ENCODE results near the gene VWA7.

The VWA7 gene

GRCh38 chr6:31758281-31758680, 18.8 kb downstream of the VWA7 start:
- DNase-seq (ENCODE audit: low read depth in 3 of 3, low spot score in 1 of 3): no peak

- DNase-seq (ENCODE audit: low read depth in 3 of 3, low spot score in 1 of 3): no peak
Measured at GRCh38 chr6:31752739-31753319, 24.3 kb downstream of the VWA7 start.

GRCh38 chr6:31750411-31751022, 26.6 kb downstream of the VWA7 start:
- DNase-seq (ENCODE audit: low read depth in 3 of 3, low spot score in 1 of 3): no peak

- DNase-seq (ENCODE audit: low read depth in 3 of 3, low spot score in 1 of 3): no peak
Measured at GRCh38 chr6:31749301-31750036, 27.7 kb downstream of the VWA7 start.

- no peak for DNase-seq (ENCODE audit: low read depth in 3 of 3, low spot score in 1 of 3)
Measured at GRCh38 chr6:31744422-31744821, 32.7 kb downstream of the VWA7 start.

GRCh38 chr6:31742894-31743293, 34.2 kb downstream of the VWA7 start:
- no peak for DNase-seq (ENCODE audit: low read depth in 3 of 3, low spot score in 1 of 3)

GRCh38 chr6:31741815-31742214, 35.3 kb downstream of the VWA7 start:
- DNase-seq (ENCODE audit: low read depth in 3 of 3, low spot score in 1 of 3): no peak

GRCh38 chr6:31740397-31741223, 36.5 kb downstream of the VWA7 start:
- no peak for DNase-seq (ENCODE audit: low read depth in 3 of 3, low spot score in 1 of 3)

GRCh38 chr6:31739639-31740396, 37.3 kb downstream of the VWA7 start, which contains the start of gene MSH5:
Gene MSH5 (plus strand): TSS chr6:31740005. CDS start chr6:31740467, 462 bp downstream.
- peak; percentile 83 to 89 (median 87) for DNase-seq (ENCODE audit: low read depth in 3 of 3, low spot score in 1 of 3)

GRCh38 chr6:31737991-31738979, 38.8 kb downstream of the VWA7 start:
- DNase-seq (ENCODE audit: low read depth in 3 of 3, low spot score in 1 of 3): peak in 1 of 3 donors; percentile 29

GRCh38 chr6:31737315-31737990, 39.7 kb downstream of the VWA7 start:
- DNase-seq (ENCODE audit: low read depth in 3 of 3, low spot score in 1 of 3): no peak

GRCh38 chr6:31736768-31737314, 40.3 kb downstream of the VWA7 start:
- DNase-seq (ENCODE audit: low read depth in 3 of 3, low spot score in 1 of 3): no peak

- peak in 2 of 3 donors; percentile 54 to 64 for DNase-seq (ENCODE audit: low read depth in 3 of 3, low spot score in 1 of 3)
Measured at GRCh38 chr6:31736021-31736767, 40.9 kb downstream of the VWA7 start, which contains the start of gene CLIC1. Gene CLIC1 (minus strand): TSS chr6:31736530. CDS start chr6:31736300, 230 bp downstream.

- DNase-seq (ENCODE audit: low read depth in 3 of 3, low spot score in 1 of 3): peak in 1 of 3 donors; percentile 26
Measured at GRCh38 chr6:31734821-31735406, 42.2 kb downstream of the VWA7 start.

- DNase-seq (ENCODE audit: low read depth in 3 of 3, low spot score in 1 of 3): no peak
Measured at GRCh38 chr6:31734247-31734820, 42.8 kb downstream of the VWA7 start.

- DNase-seq (ENCODE audit: low read depth in 3 of 3, low spot score in 1 of 3): no peak
Measured at GRCh38 chr6:31733734-31734133, 43.4 kb downstream of the VWA7 start.

- DNase-seq (ENCODE audit: low read depth in 3 of 3, low spot score in 1 of 3): no peak
Measured at GRCh38 chr6:31732029-31732428, 45.1 kb downstream of the VWA7 start.
